DND-41 (cell line): ENCODE results near the gene ZFYVE16.

Source experiments
- EZH2 ChIP-seq: IDR thresholded peaks from 3 replicates; pipeline ENCODE4 v1.6.1; 2012; ENCODE audit warnings: borderline replicate concordance, low read depth, mild to moderate bottlenecking, moderate library complexity, low read length, inconsistent platforms; ENCODE audit not compliant: severe bottlenecking
- TF ChIP-seq, protein P1 (sequence below): IDR thresholded peaks from 2 replicates; pipeline ENCODE4 v1.5.1; 2012; ENCODE audit warnings: borderline replicate concordance, low read length, moderate library complexity, mild to moderate bottlenecking; ENCODE audit not compliant: poor library complexity, severe bottlenecking; ENCODE audit errors: extremely low read depth

DNA sequence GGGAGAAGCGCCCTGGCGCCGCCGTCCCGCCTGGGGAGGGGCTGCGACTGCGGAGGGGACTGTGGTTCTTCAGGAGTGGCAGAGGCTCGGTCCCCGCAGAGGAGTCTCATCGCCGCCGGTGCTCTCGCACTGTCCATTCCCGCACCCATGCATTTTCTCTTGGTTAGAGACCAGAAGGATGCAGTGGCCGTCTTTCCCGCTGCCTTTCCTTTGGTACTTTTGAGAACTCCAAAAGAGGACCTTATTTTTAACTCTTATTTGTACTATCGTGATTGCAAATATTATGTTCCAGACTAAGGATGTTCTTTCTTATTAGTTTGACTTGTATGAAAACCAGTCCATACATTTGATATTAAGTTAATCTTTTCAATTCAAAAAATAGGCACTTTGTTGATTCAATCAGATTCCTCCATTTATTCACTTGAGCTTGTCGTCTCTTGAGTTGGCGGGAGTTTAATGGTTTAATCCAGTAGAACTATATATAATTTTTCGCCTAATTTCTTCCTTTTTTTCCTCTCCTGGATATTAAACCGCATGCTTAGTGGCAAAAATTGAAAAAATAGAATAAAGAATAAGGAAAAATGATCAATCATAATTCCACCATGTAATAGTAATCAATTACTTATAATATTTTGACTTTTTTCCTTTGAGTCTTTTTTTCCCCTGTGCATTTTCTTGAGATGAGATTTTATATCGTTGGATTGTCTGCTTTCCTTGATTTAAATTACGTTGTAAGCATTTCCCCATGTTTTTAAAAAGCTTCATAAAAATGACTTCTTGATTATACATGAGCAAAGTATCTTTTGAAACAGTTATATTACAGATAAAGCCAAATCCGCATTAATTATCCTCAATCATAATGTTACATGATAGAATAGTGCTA lies 861 bp downstream of the ZFYVE16 start:
- TF ChIP-seq, protein P1, sequence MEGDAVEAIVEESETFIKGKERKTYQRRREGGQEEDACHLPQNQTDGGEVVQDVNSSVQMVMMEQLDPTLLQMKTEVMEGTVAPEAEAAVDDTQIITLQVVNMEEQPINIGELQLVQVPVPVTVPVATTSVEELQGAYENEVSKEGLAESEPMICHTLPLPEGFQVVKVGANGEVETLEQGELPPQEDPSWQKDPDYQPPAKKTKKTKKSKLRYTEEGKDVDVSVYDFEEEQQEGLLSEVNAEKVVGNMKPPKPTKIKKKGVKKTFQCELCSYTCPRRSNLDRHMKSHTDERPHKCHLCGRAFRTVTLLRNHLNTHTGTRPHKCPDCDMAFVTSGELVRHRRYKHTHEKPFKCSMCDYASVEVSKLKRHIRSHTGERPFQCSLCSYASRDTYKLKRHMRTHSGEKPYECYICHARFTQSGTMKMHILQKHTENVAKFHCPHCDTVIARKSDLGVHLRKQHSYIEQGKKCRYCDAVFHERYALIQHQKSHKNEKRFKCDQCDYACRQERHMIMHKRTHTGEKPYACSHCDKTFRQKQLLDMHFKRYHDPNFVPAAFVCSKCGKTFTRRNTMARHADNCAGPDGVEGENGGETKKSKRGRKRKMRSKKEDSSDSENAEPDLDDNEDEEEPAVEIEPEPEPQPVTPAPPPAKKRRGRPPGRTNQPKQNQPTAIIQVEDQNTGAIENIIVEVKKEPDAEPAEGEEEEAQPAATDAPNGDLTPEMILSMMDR, result no peak
- TF ChIP-seq EZH2, result no peak
